Testis (tissue), 2 donors: ENCODE measurements around the gene CFAP77.

Experiments
- POLR2A ChIP-seq: fragments of 450-650 bp; IDR thresholded peaks from one replicate; pipeline ENCODE4 v1.6.1; 2017; ENCODE audit warnings: antibody characterized with exemption, mild to moderate bottlenecking, moderate library complexity
- TF ChIP-seq, protein P1 (sequence below), 3 experiments: fragments of 450-650 bp in 2 of 3; fragments of 200-600 bp in 1 of 3; sonication (generic) in 1 of 3; IDR thresholded peaks; one replicate each; pipeline ENCODE4 v1.5.1; 2016 to 2019; ENCODE audit warnings: antibody characterized with exemption in 3 of 3, mild to moderate bottlenecking in 2 of 3, moderate library complexity in 1 of 3

DNA sequence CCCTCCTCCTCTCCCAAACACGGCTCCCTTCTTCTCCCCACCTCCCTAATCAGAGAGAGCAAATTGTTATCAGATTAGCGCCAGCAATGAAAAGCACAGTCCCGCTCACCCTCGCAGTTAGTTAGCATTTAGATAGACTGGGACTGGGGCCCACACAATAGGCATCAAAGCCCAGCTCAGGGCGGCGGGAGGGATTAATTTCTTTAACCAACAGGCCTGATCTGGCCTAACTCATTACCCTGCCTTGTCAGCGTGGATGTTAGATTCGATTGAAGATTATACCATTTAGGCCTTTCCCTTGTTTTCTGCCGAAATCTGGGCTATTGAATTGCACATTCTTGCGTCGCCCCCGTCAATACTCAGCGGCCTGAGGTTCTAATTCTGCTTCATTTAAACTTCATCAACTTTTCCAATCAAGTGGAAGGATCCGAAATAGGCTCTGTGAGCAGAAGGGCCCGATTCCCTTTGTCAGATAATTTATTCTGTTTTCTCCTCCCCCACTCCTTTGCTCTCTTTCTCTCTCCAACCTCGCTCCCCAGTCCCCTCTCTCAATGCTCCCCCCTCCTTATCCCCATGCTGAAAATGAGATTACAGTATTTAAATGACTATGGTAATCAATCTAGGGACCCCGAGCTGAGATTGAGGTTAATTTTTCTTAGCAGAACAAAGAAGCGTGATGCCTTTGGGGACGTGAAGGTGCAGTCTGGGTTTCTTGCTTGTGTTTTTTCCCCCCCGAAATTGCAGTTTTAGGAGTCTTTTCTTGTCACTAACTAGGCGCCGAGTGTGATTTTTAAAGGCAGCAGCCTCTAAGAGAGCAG, 15.1 kb downstream of the CFAP77 start:
- TF ChIP-seq, protein P1, sequence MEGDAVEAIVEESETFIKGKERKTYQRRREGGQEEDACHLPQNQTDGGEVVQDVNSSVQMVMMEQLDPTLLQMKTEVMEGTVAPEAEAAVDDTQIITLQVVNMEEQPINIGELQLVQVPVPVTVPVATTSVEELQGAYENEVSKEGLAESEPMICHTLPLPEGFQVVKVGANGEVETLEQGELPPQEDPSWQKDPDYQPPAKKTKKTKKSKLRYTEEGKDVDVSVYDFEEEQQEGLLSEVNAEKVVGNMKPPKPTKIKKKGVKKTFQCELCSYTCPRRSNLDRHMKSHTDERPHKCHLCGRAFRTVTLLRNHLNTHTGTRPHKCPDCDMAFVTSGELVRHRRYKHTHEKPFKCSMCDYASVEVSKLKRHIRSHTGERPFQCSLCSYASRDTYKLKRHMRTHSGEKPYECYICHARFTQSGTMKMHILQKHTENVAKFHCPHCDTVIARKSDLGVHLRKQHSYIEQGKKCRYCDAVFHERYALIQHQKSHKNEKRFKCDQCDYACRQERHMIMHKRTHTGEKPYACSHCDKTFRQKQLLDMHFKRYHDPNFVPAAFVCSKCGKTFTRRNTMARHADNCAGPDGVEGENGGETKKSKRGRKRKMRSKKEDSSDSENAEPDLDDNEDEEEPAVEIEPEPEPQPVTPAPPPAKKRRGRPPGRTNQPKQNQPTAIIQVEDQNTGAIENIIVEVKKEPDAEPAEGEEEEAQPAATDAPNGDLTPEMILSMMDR (IDR thresholded peaks at IDR 0.05) = no peak
- no peak for TF ChIP-seq POLR2A
